ENCODE results near the gene CALD1.
A peak's percentile ranks its signal among the peaks of the same experiment; 100 is the strongest.

CALD1 gene

DNA sequence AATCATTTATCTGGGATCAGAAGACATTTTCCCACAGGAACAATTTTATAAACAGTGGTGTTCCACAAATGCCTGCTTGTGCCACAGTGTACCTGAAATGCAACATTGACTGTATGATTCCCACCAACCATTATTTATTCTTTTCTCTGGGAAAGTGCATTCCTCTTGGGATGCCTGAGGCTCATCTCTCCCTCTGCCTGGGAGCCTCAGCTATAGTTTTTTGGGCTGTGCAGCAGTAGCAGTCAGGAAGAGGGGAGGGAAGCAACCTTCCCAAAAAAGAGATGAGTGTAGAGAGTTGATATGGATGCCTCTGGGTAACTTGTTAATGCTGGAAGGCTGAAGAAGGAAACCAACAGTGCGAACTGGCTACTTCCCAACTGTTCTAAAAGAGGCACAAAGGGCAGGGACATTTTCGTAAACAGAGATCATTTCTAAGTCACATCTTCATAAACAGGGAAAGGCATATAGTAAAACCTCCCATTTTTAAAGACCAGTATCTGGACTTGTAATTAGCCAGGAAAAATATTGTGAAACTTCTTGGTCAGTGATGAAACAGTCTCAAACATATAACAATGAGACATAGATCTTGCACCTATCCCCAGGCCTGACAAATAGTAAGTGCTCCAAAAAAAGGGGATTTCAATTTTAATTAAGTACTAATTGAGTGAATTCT is 1.4 kb upstream of the CALD1 start:
- Histone ChIP-seq H3K36me3 (ENCODE audit: control insufficient read depth, insufficient read depth, low read length) (peaks cover 6% of the 10 kb centered on the region; the same call in 1 of the 2 replicates), H3K9ac (ENCODE audit: low read depth, low read length) (peak overlapping the region; percentile 96; the same call in 1 of the 2 replicates), H3K27me3 (ENCODE audit: control insufficient read depth, insufficient read depth, low read length) (no peaks in the 10 kb centered on the region), H3K9me3 (ENCODE audit: control insufficient read depth, insufficient read depth, low read length) (no peaks in the 10 kb centered on the region), H3K4me1 (ENCODE audit: control insufficient read depth, insufficient read depth, low read length) (peaks cover 36% of the 10 kb centered on the region), H3K27ac (ENCODE audit: low read depth, low read length) (peak overlapping the region; percentile 98), H3K4me3 (ENCODE audit: low read depth, low read length) (peak overlapping the region; percentile 88; the same call in 1 of the 2 replicates)

DNA sequence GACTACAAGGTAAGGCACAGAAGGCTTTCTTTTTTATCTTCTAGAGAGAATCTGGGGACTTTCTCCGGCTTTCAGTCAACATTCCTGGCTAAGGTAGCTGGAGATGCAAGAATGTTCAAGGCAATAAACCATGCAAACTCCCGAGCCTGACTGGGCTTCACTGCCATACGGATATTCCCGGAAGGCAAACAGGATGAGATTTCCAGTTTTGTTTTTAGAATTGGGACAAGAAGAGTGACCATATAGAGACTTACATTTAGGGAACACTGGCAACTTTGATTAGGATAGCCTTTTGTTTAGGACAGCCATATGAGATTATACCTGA is 269 bp downstream of the CALD1 start:
- no peaks in the 10 kb centered on the region for H3K9me3 ChIP-seq (ENCODE audit: control insufficient read depth, insufficient read depth, low read length)
- no peaks in the 10 kb centered on the region for H3K27me3 ChIP-seq (ENCODE audit: control insufficient read depth, insufficient read depth, low read length)
- peak overlapping the region; percentile 88 for H3K4me3 ChIP-seq (ENCODE audit: low read depth, low read length)
- peaks cover 8% of the 10 kb centered on the region; the same call in 1 of the 2 replicates for H3K36me3 ChIP-seq (ENCODE audit: control insufficient read depth, insufficient read depth, low read length)
- H3K9ac ChIP-seq (ENCODE audit: low read depth, low read length) = peak overlapping the region; percentile 96
- H3K4me1 ChIP-seq (ENCODE audit: control insufficient read depth, insufficient read depth, low read length) = peaks cover 41% of the 10 kb centered on the region
- peak overlapping the region; percentile 98 for H3K27ac ChIP-seq (ENCODE audit: low read depth, low read length)

DNA sequence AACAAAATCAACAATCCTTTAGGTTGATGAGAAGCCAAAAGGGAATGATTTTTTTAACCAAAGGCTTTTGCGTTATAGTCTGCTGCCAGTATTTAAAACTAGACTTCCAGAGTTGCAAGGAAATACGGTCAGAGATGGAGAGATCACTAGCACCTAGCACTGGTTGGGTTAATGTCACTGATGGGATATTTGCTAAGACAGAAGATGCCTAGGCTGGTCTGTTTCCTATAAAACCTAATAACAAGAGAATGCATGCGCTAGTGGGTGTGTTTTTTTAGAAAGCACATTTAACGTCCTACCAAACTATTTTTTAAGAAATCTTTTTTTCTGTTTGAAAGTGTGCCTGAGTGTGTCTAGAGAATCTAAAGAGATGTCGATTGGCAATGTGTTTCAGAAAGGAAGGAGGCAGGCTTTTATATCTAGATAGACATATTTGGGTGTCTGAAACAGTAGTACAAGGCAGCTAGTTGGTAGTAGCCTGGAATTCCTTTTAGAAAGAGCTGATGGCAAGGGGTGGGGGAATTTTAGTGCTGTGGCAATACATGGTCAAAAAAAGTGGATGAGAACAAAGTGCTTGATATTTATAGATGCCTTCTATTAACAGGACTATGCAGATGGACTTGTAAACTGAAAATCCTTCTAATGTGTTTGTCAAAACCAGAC is 863 bp downstream of the CALD1 start:
- Histone ChIP-seq H3K27ac (ENCODE audit: low read depth, low read length) (peak overlapping the region; percentile 98), H3K27me3 (ENCODE audit: control insufficient read depth, insufficient read depth, low read length) (no peaks in the 10 kb centered on the region), H3K36me3 (ENCODE audit: control insufficient read depth, insufficient read depth, low read length) (peaks cover 12% of the 10 kb centered on the region; the same call in 1 of the 2 replicates), H3K9ac (ENCODE audit: low read depth, low read length) (peak overlapping the region; percentile 96), H3K4me3 (ENCODE audit: low read depth, low read length) (peak overlapping the region; percentile 88), H3K4me1 (ENCODE audit: control insufficient read depth, insufficient read depth, low read length) (peaks cover 42% of the 10 kb centered on the region), H3K9me3 (ENCODE audit: control insufficient read depth, insufficient read depth, low read length) (no peaks in the 10 kb centered on the region)

DNA sequence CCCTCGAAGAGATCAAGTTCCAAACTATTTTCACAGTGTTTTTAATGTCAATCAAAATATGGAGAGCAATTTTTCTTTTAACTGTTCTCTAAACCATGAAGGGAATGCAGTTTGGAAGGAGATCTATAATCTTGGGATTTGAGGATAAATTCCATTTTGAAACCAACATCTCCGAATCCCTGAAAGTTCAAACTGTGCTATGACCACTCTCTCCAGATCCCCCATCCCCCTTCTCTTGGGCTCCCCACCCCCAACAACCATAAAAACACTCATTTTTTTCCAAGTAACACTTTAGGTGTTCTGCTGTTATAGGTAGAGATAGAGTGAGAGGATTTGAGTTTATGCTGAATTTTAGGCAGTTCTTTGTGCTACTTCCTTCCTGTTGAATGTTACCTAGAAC is 1.7 kb downstream of the CALD1 start:
- Histone ChIP-seq H3K27me3 (ENCODE audit: control insufficient read depth, insufficient read depth, low read length) (no peaks in the 10 kb centered on the region), H3K4me1 (ENCODE audit: control insufficient read depth, insufficient read depth, low read length) (peaks cover 49% of the 10 kb centered on the region), H3K36me3 (ENCODE audit: control insufficient read depth, insufficient read depth, low read length) (peaks cover 17% of the 10 kb centered on the region; the same call in 1 of the 2 replicates), H3K27ac (ENCODE audit: low read depth, low read length) (peak overlapping the region; percentile 98), H3K4me3 (ENCODE audit: low read depth, low read length) (peak overlapping the region; percentile 88), H3K9ac (ENCODE audit: low read depth, low read length) (peak overlapping the region; percentile 96), H3K9me3 (ENCODE audit: control insufficient read depth, insufficient read depth, low read length) (no peaks in the 10 kb centered on the region)

DNA sequence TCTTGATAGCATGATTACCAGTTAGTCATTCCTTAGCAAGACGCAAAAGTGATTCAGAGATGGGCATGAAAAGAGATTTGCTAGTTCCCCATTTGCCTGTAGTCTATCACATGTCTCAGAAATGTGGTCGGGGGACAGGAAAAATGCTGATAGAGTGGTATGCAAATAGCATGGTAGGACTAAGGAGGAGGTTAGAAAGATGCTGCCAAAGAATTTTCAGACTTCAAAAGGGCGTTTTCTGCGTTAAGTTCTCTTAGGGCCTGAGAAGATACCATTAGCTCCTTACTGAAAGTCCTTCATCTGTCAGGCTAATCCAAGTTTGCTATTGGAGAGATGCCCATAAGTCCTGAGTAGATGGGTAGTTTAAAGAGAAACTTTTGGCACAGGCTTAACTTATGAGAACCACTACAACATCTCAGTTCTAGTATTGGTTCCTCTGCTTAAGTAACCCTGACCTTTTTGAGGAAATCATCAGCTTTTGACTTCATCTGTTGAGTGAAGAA is 2.7 kb downstream of the CALD1 start:
- peak overlapping the region; percentile 96; the same call in 1 of the 2 replicates for H3K9ac ChIP-seq (ENCODE audit: low read depth, low read length)
- no peak overlapping the region for H3K27ac ChIP-seq (ENCODE audit: low read depth, low read length)
- H3K4me3 ChIP-seq (ENCODE audit: low read depth, low read length) = peak overlapping the region; percentile 88
- H3K4me1 ChIP-seq (ENCODE audit: control insufficient read depth, insufficient read depth, low read length) = peaks cover 57% of the 10 kb centered on the region
- H3K9me3 ChIP-seq (ENCODE audit: control insufficient read depth, insufficient read depth, low read length) = no peaks in the 10 kb centered on the region
- H3K36me3 ChIP-seq (ENCODE audit: control insufficient read depth, insufficient read depth, low read length) = peaks cover 17% of the 10 kb centered on the region; the same call in 1 of the 2 replicates
- H3K27me3 ChIP-seq (ENCODE audit: control insufficient read depth, insufficient read depth, low read length) = no peaks in the 10 kb centered on the region

DNA sequence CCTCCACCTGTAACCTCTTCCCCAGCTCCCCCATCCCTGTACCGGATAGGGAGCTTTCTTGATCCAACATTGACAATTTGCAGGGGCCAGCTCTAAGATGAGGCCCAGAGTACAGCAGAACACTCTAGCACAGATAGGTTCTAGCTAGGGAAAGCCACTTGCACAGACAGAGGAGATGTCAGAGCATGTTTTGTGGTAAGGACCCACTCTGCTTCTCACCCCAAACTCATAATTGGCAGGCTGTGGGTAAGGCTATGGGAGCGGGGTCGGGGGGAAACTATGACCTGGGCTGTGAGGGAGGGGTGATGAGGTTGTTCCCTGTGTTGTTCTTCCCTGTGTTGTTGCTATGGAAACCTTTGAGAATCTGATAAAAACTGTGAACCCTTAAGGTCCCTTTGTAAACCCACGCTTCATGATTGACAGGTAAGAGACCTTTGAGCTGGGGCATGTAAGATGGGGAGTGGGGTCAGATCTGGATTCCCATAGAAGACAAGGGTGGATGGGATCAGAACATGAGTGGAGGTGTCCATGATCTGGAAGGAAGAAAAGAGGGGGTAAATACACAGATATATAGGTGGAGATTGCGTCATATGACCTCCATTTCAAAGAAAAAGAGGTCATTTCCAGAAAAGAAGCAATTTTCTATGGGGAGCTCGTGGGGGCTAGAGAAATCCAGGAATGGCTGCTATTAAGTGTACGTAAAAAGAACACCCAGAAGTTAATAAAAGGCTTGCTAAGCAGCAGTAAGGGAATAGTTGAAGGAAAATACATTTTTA is 4.0 kb downstream of the CALD1 start:
- Histone ChIP-seq H3K4me1 (ENCODE audit: control insufficient read depth, insufficient read depth, low read length) (peaks cover 49% of the 10 kb centered on the region), H3K36me3 (ENCODE audit: control insufficient read depth, insufficient read depth, low read length) (peaks cover 20% of the 10 kb centered on the region; the same call in 1 of the 2 replicates), H3K9me3 (ENCODE audit: control insufficient read depth, insufficient read depth, low read length) (no peaks in the 10 kb centered on the region), H3K27ac (ENCODE audit: low read depth, low read length) (no peak overlapping the region), H3K4me3 (ENCODE audit: low read depth, low read length) (peak overlapping the region; percentile 88; the same call in 1 of the 2 replicates), H3K9ac (ENCODE audit: low read depth, low read length) (no peak overlapping the region), H3K27me3 (ENCODE audit: control insufficient read depth, insufficient read depth, low read length) (no peaks in the 10 kb centered on the region)

DNA sequence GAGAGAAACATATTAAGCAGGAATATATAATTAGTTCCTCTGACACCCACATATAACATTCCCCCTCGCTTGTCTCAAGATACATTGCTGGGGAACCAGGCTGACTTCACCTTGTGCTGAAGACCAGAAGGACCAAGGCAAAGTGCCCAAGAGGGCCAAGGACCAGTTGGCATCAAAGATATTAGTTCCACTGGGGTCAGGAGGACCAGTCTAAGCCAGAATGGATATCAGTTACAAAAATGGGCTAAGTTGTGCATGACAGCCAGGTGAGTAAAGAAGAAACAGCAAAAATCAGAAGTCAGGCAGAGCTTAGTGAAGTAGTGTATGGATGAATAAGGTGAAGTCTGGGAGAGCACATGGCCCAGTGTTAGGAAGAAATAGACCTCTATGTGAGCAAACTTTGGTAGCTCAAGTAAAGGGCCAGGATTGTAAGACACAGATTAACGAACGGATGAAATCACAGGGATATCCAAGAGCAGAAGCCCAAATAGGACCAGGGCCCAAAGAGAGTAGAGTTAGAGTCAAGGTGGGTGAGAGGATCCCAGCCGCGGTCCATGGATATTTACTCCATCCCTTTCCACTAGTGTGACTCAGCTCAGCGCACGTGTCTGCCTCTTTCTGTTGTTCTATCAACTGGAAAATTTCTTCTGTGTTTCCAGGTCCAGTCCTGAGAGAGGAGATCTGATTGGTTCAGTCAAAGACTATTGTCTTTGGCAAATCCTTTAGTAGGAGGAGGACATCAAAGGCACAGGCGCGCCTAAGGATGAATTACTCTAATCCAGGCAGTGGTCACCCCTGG is 5.0 kb downstream of the CALD1 start:
- Histone ChIP-seq H3K27me3 (ENCODE audit: control insufficient read depth, insufficient read depth, low read length) (no peaks in the 10 kb centered on the region), H3K27ac (ENCODE audit: low read depth, low read length) (no peak overlapping the region), H3K4me3 (ENCODE audit: low read depth, low read length) (no peak overlapping the region), H3K9ac (ENCODE audit: low read depth, low read length) (no peak overlapping the region), H3K36me3 (ENCODE audit: control insufficient read depth, insufficient read depth, low read length) (peaks cover 20% of the 10 kb centered on the region; the same call in 1 of the 2 replicates), H3K4me1 (ENCODE audit: control insufficient read depth, insufficient read depth, low read length) (peaks cover 45% of the 10 kb centered on the region), H3K9me3 (ENCODE audit: control insufficient read depth, insufficient read depth, low read length) (no peaks in the 10 kb centered on the region)

DNA sequence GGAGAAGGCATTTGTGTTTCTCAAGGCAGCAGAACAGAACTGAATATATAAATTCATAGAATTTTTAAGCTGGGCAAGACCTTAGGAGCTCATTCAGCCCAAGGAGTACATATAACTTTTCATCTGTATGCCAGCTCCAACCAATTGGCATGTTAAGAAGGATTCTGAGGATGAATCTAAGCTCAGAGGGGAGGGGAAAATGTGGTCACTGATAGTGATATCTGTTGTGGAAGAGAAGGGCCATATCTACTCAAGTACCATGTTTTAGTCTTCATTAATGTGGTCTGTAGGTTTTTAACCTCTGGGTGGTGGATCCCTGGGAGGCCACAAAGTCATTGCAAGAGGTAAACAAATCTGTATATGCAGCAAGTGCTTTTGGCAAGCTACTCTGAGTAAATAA is 6.4 kb downstream of the CALD1 start:
- Histone ChIP-seq H3K36me3 (ENCODE audit: control insufficient read depth, insufficient read depth, low read length) (peaks cover 20% of the 10 kb centered on the region; the same call in 1 of the 2 replicates), H3K4me3 (ENCODE audit: low read depth, low read length) (no peak overlapping the region), H3K9me3 (ENCODE audit: control insufficient read depth, insufficient read depth, low read length) (no peaks in the 10 kb centered on the region), H3K27me3 (ENCODE audit: control insufficient read depth, insufficient read depth, low read length) (no peaks in the 10 kb centered on the region), H3K27ac (ENCODE audit: low read depth, low read length) (no peak overlapping the region), H3K4me1 (ENCODE audit: control insufficient read depth, insufficient read depth, low read length) (peaks cover 59% of the 10 kb centered on the region), H3K9ac (ENCODE audit: low read depth, low read length) (no peak overlapping the region)

DNA sequence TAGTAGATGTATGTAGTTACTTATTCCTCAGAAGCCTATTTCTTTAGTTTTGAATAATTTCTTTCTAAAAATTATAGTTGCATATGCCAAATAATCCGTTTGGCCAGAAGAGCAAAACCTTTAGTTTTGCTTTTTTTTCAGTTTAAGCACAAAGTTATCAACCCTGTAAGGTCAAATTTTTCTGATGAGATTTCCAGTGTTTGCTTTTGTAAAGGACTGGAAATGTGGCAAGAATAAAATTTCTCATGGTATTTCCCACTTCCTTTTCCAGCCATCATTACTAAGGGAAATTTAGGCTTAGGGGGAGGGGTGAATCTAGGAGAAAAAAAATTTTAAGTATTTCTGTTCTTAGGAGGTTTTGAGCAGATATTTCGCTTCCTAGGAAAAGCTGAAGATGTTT is 7.6 kb downstream of the CALD1 start:
- H3K9me3 ChIP-seq (ENCODE audit: control insufficient read depth, insufficient read depth, low read length) = no peaks in the 10 kb centered on the region
- H3K4me1 ChIP-seq (ENCODE audit: control insufficient read depth, insufficient read depth, low read length) = peaks cover 52% of the 10 kb centered on the region
- H3K27ac ChIP-seq (ENCODE audit: low read depth, low read length) = no peak overlapping the region
- H3K4me3 ChIP-seq (ENCODE audit: low read depth, low read length) = no peak overlapping the region
- H3K9ac ChIP-seq (ENCODE audit: low read depth, low read length) = no peak overlapping the region
- peaks cover 20% of the 10 kb centered on the region for H3K36me3 ChIP-seq (ENCODE audit: control insufficient read depth, insufficient read depth, low read length)
- no peaks in the 10 kb centered on the region for H3K27me3 ChIP-seq (ENCODE audit: control insufficient read depth, insufficient read depth, low read length)

DNA sequence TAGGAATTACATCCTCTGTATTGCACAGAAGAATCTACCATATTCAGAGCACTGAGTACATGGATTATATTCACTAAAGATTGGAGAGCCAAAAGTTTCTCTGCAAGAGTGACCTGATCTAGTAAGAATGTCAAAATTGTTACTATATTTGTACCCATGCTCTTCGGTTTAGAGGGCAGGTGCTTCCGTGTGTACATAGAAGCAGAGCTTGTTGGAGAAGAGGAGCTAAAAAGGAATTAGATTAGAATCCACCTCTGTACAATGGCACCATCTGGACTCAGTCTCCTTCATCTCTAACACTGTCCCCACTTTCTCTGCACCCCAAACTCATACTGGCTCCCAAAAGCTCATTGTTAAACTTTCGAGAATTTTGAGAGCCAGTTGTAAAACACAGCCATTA is 8.3 kb downstream of the CALD1 start:
- H3K4me3 ChIP-seq (ENCODE audit: low read depth, low read length) = no peak overlapping the region
- peaks cover 47% of the 10 kb centered on the region for H3K4me1 ChIP-seq (ENCODE audit: control insufficient read depth, insufficient read depth, low read length)
- peaks cover 17% of the 10 kb centered on the region for H3K36me3 ChIP-seq (ENCODE audit: control insufficient read depth, insufficient read depth, low read length)
- no peaks in the 10 kb centered on the region for H3K9me3 ChIP-seq (ENCODE audit: control insufficient read depth, insufficient read depth, low read length)
- H3K9ac ChIP-seq (ENCODE audit: low read depth, low read length) = no peak overlapping the region
- no peak overlapping the region for H3K27ac ChIP-seq (ENCODE audit: low read depth, low read length)
- H3K27me3 ChIP-seq (ENCODE audit: control insufficient read depth, insufficient read depth, low read length) = no peaks in the 10 kb centered on the region
